ENCODE data around the gene MID1.

The MID1 gene

DNA sequence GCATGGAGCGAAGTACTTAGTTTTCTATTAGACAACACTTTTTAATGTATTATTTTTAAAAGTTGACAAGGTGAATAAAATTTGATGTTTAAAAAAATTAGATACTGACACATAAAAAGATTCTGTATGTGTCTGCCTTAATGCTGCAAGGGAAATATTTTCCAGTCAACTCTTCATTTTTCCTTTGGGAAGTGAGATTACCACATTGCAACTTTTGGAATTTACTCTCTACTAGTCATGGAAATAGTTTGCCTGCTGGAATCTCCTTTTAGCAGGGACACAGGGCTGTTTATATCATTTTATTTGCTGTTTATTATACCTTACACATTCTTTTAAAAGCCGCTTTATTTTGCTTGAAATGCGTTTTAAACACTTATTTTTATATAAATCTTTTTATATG lies 135.1 kb downstream of the MID1 start:
- peak; percentile 47 for DNase-seq

DNA sequence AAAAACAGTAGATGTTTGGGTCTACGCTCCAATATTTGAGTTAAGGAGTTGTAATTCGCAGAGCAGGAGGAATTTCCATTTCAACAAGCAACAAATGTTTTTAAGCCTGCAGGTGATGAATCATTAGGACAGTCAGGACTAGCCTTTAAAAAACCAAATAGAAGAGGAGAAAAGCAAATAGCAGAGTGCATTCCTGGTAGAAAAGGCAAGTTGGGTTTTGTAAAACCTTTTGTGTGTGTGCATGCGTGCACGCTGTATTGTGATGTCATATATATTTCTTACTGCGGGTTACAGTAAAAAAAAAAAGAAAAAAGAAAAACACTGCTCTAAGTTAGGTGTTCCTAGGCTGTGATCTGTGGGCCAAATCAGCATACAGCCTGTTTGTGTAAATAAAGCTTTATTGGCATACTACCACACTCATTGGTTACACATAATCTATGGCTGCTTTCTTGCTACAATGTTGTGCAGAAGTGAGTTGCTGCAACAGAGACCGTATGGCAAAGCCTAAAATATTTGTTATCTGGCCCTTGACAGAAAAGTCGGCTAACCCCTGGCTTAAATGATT lies 135.6 kb downstream of the MID1 start:
- DNase-seq = no peak

DNA sequence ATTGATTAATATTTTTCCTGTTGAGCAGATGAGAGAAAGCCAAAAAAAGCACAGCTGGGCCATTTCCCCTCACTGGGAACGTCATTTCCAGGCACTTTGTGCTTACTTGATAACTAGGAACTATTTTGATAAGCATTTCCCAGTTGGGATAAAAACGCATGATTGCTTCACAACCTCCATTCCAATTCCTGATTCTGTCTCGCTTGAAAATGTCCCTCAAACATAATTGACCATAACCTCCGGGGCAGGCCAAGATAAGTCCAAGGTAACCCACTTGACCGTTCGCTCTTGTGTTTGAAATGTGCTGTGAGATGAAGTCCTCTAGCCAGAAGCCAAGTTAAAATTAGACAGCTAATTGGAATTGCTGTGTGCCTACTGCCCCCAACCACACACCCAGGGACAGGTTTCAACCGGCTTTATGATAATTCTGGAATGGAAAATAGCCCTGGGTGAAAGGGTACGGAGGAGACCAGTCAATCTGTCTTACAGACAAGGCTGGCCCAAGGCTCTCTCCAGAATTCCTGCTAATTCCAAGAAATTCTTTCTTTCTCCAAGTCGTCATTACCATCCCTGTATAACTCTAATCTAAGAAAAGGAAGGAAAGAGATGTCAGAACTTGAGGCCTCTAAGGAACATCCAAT lies 137.1 kb downstream of the MID1 start:
- DNase-seq = no peak

GRCh38 chrX:10482708-10483107 lies 137.7 kb downstream of the MID1 start:
- no peak for DNase-seq

DNA sequence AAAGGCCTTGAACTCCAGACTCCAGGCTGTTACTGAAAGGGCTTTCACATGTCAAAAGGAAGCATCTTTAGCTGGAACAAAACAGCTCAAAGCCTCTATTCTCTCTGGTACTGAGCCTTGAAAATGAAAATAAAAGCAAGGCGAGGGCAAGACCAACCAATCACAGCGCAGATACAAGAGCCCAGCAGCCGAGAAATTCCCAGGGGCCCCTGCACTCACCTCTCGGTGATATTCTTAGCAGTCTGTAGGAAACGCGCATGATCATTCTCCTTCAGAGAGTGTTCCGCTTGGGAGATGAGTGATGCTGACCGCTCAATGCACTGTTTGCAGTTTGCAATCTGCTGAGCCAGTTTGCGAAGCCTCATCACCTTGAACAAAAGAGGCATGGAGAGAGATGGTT lies 138.1 kb downstream of the MID1 start:
- DNase-seq = no peak

GRCh38 chrX:10480861-10481260 lies 139.5 kb downstream of the MID1 start:
- DNase-seq = no peak

DNA sequence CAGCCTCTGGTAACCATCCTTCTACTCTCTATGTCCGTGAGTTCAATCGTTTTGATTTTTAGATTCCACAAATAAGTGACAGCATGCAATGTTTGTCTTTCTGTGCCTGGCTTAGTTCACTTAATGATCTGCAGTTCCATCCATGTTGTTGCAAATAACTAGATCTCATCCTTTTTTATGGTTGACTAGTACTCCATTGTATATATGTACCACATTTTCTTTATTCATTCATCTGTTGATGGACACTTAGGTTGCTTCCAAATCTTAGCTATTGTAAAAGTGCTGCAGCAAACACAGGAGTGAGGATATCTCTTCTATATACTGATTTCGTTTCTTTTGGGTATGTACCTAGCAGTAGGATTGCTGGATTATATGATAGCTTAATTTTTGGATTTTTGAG lies 140.9 kb downstream of the MID1 start:
- DNase-seq = no peak

DNA sequence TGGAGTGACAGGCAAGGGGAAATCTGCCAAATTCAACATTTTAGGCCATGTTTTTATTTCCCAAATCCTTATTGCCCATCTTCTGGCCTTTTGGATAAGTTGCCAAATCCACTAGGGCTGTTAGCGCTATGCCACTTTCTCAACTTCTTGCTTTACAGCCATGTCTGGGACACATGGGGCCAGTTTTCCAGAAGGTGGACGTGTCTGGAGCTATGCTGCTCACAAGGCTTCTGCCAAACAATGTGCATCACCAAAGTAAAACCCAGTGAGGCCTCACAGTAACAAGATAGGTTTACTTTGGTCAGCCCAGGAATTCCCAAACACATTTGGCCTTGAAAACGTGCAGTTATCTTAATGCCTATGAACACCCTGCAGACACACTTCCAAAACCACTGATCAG lies 142.9 kb downstream of the MID1 start:
- no peak for DNase-seq

- no peak for DNase-seq
Measured at GRCh38 chrX:10474913-10475568, 145.3 kb downstream of the MID1 start.

DNA sequence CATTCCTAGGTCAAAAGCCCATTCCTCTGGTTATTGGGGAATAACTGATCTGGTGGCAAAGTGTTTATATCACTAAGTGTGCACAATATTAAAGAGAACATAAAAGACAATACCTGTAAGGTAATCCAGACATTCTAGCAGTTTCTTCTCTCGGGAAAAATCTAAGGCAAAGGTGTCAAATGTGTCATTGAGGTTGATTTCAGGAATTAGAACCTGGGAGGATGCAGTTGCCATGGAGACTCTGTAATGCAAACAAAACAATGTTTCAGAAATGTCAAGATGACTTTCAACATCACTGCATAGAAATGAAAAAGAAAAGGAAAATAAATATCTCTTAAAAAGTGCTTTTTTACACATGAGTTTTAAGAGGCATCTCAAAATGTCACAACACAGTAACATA lies 145.9 kb downstream of the MID1 start:
- DNase-seq = no peak

- no peak for DNase-seq
Measured at GRCh38 chrX:10471418-10471817, 149.0 kb downstream of the MID1 start.

DNA sequence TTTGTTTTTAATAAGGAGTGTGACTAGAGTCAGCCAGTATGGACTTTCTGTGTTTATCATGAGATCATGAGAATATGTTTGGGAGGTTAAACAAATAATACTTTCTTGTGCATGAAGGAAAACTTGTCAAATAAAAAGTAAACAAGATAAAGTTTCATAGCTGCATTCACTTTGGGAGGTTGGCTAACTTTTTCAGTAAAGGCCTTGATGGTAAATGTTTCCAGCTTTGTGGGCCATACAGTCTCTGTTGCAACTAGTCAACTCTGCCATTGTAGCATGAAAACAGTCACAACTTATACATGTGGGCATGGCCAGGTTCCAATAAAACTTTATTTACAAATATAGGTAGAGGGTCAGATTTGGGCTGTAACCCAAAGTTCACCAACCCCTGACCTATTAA lies 150.4 kb downstream of the MID1 start:
- no peak for DNase-seq

DNA sequence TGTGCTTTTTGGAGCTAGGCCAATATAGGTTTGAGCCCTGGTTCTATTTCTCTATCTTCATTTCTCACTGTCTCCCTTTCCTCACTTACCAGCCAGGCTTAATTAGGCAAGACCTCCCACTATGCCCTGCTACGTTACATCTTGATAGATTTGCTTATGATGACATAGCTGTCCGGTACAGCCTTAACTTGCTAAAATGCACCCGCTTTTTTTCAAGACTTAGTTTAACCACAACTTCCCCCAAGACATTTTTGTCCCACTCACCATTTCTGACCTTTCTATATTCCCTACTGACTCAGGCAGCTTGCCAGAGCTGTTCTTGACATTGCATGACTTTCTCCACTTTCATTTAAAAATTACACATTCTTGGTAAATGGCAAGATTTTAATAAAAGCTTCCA lies 152.6 kb downstream of the MID1 start:
- peak; percentile 34 for DNase-seq

GRCh38 chrX:10465254-10465653 lies 155.1 kb downstream of the MID1 start:
- DNase-seq = no peak

DNA sequence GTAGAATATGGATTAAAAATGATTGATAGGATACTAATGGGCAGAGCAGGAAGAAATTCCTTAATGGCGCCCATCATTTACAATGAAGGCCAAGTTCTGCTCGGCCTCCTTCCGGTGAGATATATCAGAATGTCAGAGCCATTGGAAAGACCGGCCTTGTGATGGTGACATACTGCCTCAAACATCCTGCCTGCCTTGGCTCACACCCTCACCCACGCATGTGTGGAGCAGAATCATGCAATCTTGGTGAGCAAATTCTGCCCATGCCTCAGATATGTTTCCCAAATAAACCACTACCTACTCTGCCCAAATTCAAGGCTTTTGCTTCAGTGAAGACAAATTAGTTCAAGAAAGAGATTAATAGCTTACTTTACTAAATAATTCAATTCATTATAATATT lies 163.3 kb downstream of the MID1 start:
- DNase-seq = no peak

DNA sequence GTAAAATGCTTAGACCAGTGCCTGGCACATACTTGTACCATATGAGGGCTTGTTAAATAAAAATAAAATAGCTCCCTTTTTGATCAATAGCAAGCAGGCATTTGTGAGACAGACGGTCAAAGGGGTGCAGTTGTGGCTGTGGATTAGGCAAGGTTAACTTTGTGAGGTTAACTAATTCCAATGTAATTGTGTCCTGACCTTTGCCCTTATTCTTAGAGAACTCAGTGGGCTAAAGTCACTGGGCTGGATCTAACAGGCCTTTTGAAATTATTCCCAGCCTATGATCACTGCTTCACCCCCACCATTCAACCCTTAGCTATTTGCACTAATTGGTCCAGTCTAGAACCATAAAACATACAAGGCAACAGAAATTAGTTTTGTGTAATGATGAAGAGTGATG lies 166.4 kb downstream of the MID1 start:
- DNase-seq = no peak

DNA sequence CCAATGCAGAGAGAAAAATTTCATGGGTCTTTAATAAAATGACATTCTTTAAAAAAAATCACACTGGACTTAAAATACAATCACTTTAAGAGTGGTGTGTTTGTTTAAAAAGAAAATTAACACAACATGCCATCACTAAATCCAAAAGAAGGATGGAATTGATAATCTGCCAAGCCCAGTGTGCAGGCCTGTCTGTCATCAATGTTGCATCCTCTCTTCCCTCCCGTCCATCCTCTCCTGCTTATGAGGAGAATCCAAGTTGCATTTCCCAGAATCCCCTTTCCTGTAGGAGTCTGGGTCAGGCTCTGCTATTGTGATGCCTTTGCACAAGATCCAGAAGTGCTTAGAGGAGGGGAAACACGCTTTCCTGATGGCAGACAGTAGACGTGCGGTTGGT lies 169.4 kb downstream of the MID1 start:
- DNase-seq = no peak

DNA sequence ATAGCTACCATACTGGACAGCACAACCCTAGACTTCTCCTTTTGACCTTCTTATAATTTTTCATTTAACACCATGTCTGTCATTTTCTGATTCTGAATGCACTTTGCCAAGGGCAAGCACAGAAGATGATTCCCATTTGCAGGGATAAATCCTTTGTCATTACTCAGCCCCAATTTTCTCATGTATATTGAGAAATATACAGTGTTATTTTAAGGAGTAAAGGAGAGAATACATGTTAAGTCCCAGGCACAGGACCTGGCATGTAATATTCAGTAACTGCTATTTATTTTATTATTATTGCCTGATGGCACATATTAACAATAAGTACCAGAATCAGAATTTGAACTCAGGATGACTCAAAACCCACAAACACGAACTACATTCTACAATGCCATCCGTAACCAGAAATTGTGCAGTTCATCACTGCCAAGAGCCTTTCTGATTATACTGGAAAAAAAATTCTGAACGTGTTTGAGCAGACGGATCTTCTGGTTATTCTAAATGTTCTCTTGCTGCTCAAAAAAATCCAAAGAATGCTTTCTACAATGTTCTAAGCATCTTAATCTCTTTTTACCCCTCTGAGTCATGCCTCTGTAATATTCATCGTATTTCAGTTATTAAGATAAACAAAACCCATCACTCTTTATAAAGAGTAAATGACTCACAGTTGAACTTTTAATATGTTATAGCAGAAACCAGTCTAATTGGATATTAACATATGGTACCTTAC lies 170.0 kb downstream of the MID1 start:
- peak; percentile 91 for DNase-seq

DNA sequence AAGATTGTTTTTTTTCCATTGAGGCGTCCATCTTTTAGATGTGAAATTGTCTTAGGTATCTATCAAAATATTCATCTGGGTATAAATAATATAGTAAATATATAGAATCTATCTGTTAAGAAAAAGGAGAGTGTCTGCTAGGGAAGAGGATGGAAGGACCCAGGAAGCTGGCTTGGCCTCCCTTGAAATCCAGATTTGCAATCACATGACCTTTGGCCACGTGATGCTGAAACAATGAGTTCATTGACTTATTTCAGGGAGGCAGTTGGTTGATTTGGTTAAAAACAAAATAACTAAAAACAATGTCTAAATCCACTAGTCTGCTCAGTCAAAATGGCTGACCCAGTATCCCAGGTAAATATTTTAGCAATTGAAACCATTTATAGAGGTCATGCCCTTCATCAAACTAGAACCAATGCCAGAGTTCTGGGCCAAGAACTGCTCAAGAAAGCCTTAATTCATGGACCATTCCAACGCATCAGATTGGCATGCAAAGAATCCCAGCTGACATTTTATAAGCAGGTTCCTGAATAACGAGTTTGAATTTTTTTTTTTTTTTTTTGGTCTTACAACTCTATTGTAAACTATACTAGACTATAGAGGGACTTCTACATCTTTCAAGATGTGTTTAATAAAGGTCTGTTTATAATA lies 172.7 kb downstream of the MID1 start:
- DNase-seq = peak; percentile 62

- no peak for DNase-seq
Measured at GRCh38 chrX:10444204-10444603, 176.2 kb downstream of the MID1 start.

GRCh38 chrX:10441464-10441863 lies 178.9 kb downstream of the MID1 start:
- no peak for DNase-seq

DNA sequence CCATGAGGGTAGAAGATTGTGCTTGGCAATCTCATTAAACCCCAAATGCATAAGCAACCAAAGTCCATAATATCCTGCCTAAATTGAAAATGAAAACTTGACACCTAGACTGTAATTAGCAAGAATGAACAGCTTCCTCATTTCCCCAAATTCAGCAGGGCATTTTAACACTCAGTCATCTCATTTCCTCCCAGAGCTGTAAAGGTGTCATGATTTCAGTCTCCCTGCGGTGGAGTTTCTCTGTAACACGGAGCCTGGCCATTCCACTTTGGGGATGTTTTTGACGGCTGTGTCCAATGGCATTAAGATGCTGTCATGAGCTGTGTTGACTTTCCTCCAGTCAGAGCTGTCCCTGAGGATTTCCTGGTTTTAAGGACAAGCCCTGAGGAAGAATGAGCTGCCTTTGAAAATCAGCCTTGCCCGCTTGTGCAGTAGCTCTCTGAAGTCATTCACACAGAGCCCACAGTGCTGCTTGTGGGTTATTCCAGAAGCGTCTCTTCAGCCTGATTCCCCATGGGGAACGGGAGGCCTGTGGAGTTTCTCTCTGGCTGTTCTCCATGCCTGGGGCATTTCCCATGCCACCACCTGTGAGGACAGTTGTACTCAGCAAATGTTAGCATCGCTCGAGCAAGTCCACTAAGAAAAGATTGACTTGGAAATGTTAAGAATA lies 187.0 kb downstream of the MID1 start:
- DNase-seq = peak; percentile 24

DNA sequence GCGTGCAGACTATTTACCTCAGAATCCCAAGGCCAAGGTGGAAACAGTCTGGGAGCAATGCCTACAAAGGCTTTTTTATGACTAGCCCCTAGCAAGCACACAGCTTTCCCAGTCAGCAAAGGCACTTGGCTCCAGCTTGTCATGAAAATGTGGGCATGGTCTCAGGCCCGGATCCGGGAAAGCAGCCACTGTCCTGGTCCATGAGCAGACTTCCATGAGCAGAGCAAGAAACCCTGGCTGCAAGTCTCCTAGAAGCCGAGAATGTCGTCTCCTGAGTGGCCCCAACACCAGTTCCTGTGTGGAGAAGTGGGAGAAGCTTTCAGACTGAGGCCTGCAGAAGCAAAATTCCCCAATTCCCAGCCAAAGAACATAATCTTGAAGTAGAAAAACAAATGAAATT lies 190.5 kb downstream of the MID1 start:
- DNase-seq = no peak
